Liver (tissue), 3 donors: Measurements from ENCODE around the gene RAPGEF1.

ENCODE experiments used
- CTCF ChIP-seq: fragments of 150-350 bp; IDR thresholded peaks from 2 replicates; pipeline ENCODE4 v1.5.1; 2017; ENCODE audit warnings: improper control_type of control experiment, low read depth, low read length; ENCODE audit not compliant: missing input control
- MAX ChIP-seq: IDR thresholded peaks from 2 replicates; pipeline ENCODE4 v1.6.1; 2016; ENCODE audit warnings: antibody characterized with exemption
- RAD21 ChIP-seq, 2 donors: IDR thresholded peaks; 2 replicates each; pipeline ENCODE4 v1.6.1; 2016; ENCODE audit warnings: antibody characterized with exemption in 2 of 2, mild to moderate bottlenecking in 2 of 2
- YY1 ChIP-seq: IDR thresholded peaks from 2 replicates; pipeline ENCODE4 v1.6.1; 2016; ENCODE audit warnings: antibody characterized with exemption, mild to moderate bottlenecking
- donor health status: healthy.
- donor health status: healthy.

- TF ChIP-seq CTCF = no peak
- peak; percentile 17 to 48 for TF ChIP-seq RAD21 (IDR thresholded peaks at IDR 0.05)
- no peak for TF ChIP-seq MAX
- TF ChIP-seq YY1 = peak; percentile 54
Observed at GRCh38 chr9:131650254-131650653, 89.6 kb downstream of the RAPGEF1 start.
